IPS-15b (cell line): ENCODE results near the gene PLAAT2.
"Not testable (repeated sequence)": the region's sequence is repeated elsewhere in the genome, so short reads cannot be mapped to it uniquely, and the experiment has no call there.

Experiments used
- H3K27me3 ChIP-seq: one replicate; pipeline ENCODE4 v1.6.1; 2013; ENCODE audit warnings: low read length; ENCODE audit not compliant: control insufficient read depth, insufficient read depth
- H3K36me3 ChIP-seq: one replicate; pipeline ENCODE4 v1.6.1; 2013; ENCODE audit warnings: low read length; ENCODE audit not compliant: control insufficient read depth, insufficient read depth
- H3K4me1 ChIP-seq: one replicate; pipeline ENCODE4 v1.6.1; 2013; ENCODE audit warnings: mild to moderate bottlenecking, low read length; ENCODE audit not compliant: control insufficient read depth, insufficient read depth
- H3K4me3 ChIP-seq: one replicate; pipeline ENCODE4 v1.5.1; 2013; ENCODE audit warnings: low read depth, low read length
- H3K9ac ChIP-seq: one replicate; pipeline ENCODE4 v1.6.1; 2013; ENCODE audit warnings: low read depth, mild to moderate bottlenecking, low read length
- H3K9me3 ChIP-seq: one replicate; pipeline ENCODE4 v1.6.1; 2013; ENCODE audit warnings: mild to moderate bottlenecking, low read length; ENCODE audit not compliant: control insufficient read depth, insufficient read depth

The PLAAT2 gene

DNA sequence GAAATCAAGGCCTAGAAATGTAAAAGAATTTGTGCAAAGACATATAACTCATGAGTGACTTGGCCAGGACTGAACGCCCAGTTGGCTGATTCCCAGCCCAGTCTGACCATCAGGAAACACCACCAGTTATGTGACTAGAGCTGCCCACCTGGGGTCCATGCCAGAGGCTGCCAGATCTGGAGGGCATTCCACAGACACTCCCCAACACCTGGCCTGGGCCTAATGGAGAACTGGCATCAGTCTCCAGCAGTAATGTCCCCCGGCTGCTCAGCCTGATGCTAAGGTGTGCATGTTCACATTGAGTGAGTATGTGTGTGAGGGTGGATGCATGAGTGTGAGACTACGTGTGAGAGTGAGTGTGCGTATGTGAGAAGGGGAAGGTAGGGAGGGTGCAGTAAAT is 35.4 kb upstream of the PLAAT2 start:
- no peak overlapping the region for H3K4me3 ChIP-seq
- H3K4me1 ChIP-seq = no peaks in the 10 kb centered on the region
- H3K9me3 ChIP-seq = no peaks in the 10 kb centered on the region
- H3K36me3 ChIP-seq = peaks cover 38% of the 10 kb centered on the region
- H3K27me3 ChIP-seq = no peaks in the 10 kb centered on the region
- no peak overlapping the region for H3K9ac ChIP-seq

DNA sequence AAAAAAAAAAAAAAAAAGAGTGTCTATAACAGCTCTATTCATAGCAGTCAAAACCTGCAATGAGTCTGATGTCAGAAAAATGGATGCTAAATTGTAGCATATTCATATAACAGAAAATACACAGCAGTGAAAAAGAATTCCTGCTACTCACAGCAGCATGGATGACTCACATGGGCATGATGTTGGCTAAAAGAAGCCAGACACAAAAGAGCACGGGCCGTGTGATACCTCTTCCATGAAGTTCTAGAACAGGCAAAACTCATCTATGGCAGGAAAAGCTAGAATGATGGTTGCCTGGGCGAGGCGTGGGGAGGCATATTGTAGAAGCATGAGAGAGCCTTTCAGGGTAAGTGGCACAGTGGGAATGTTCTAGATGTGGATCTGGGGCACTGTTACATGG is 32.1 kb upstream of the PLAAT2 start:
- Histone ChIP-seq H3K4me3 (no peak overlapping the region), H3K9ac (no peak overlapping the region)

GRCh38 chr11:63592975-63593395 is 29.8 kb upstream of the PLAAT2 start:
- Histone ChIP-seq H3K9me3 (no peaks in the 10 kb centered on the region), H3K36me3 (peaks cover 60% of the 10 kb centered on the region), H3K9ac (no peak overlapping the region), H3K4me1 (no peaks in the 10 kb centered on the region), H3K4me3 (no peak overlapping the region), H3K27me3 (no peaks in the 10 kb centered on the region)

More for the DNA sequence above, 32.1 kb upstream of the PLAAT2 start:
- H3K27me3 ChIP-seq = no peaks in the 10 kb centered on the region
- H3K4me1 ChIP-seq = no peaks in the 10 kb centered on the region
- H3K9me3 ChIP-seq = no peaks in the 10 kb centered on the region
- peaks cover 58% of the 10 kb centered on the region for H3K36me3 ChIP-seq

GRCh38 chr11:63590024-63590788 is 27.0 kb upstream of the PLAAT2 start:
- H3K27me3 ChIP-seq = no peaks in the 10 kb centered on the region
- H3K9me3 ChIP-seq = no peaks in the 10 kb centered on the region
- peak overlapping the region; percentile 12 for H3K9ac ChIP-seq
- no peak overlapping the region for H3K4me3 ChIP-seq
- H3K36me3 ChIP-seq = peaks cover 47% of the 10 kb centered on the region
- no peaks in the 10 kb centered on the region for H3K4me1 ChIP-seq

DNA sequence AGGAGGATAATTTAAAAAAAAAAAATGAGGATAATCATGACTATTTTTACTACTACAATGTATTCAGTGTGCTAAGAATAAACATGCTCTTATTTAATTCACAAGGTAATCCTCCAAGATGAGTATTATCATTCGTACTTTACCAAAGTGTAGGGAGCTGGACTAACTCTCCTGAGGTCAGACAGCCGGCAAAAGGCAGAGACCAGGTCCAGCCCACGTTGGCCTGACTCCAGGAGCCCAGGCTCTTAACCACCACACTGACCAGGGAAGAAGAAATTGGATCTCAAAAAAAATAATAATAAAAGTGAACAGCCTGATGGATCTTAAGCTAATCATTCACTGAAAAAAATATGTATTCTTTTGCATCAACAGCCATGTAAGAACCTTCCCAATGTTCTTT is 25.8 kb upstream of the PLAAT2 start:
- Histone ChIP-seq H3K4me1 (no peaks in the 10 kb centered on the region), H3K4me3 (no peak overlapping the region), H3K36me3 (peaks cover 43% of the 10 kb centered on the region), H3K9me3 (no peaks in the 10 kb centered on the region), H3K9ac (no peak overlapping the region), H3K27me3 (no peaks in the 10 kb centered on the region)

GRCh38 chr11:63586451-63587166 is 23.4 kb upstream of the PLAAT2 start:
- Histone ChIP-seq H3K4me1 (peaks cover 2% of the 10 kb centered on the region), H3K9me3 (peaks cover 9% of the 10 kb centered on the region), H3K27me3 (no peaks in the 10 kb centered on the region), H3K9ac (no peak overlapping the region), H3K36me3 (peaks cover 46% of the 10 kb centered on the region), H3K4me3 (no peak overlapping the region)

DNA sequence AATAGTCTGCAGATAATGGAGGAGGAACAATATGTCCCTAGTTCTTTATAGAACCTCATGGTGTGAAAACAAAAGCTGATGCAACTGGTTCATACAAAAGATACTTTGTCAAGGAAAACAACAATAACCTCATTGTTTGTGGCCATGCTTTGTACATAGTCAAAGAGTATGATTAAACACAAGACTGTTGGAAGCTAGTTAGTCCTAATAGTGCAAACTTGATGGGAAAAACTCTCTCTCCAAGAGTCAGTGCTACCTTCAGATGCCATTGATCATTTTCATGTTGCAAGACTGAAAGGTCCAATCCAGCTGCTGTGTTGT is 20.1 kb upstream of the PLAAT2 start:
- Histone ChIP-seq H3K4me1 (peaks cover 2% of the 10 kb centered on the region), H3K9me3 (peaks cover 13% of the 10 kb centered on the region), H3K36me3 (peaks cover 33% of the 10 kb centered on the region), H3K9ac (no peak overlapping the region), H3K27me3 (no peaks in the 10 kb centered on the region), H3K4me3 (no peak overlapping the region)

GRCh38 chr11:63581224-63581623 is 18.0 kb upstream of the PLAAT2 start:
- not testable (repeated sequence) for H3K4me1 ChIP-seq, H3K9ac ChIP-seq, H3K4me3 ChIP-seq, H3K27me3 ChIP-seq
- H3K9me3 ChIP-seq = peaks cover 13% of the 10 kb centered on the region
- H3K36me3 ChIP-seq = peaks cover 33% of the 10 kb centered on the region

DNA sequence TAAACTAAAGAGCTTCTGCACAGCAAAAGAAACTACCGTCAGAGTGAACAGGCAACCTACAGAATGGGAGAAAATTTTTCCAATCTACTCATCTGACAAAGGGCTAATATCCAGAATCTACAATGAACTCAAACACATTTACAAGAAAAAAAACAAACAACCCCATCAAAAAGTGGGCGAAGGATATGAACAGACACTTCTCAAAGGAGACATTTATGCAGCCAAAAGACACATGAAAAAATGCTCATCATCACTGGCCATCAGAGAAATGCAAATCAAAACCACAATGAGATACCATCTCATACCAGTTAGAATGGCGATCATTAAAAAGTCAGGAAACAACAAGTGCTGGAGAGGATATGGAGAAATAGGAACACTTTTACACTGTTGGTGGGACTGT is 15.7 kb upstream of the PLAAT2 start:
- not testable (repeated sequence) for H3K4me3 ChIP-seq, H3K4me1 ChIP-seq, H3K9ac ChIP-seq, H3K27me3 ChIP-seq
- Histone ChIP-seq H3K36me3 (peaks cover 29% of the 10 kb centered on the region), H3K9me3 (peaks cover 13% of the 10 kb centered on the region)

- no peaks in the 10 kb centered on the region for H3K4me1 ChIP-seq
- H3K9me3 ChIP-seq = peaks cover 2% of the 10 kb centered on the region
- H3K27me3 ChIP-seq = no peaks in the 10 kb centered on the region
- no peak overlapping the region for H3K9ac ChIP-seq
- peaks cover 11% of the 10 kb centered on the region for H3K36me3 ChIP-seq
- H3K4me3 ChIP-seq = no peak overlapping the region
These were observed 11.8 kb upstream of the PLAAT2 start for GRCh38 chr11:63574856-63575602.

DNA sequence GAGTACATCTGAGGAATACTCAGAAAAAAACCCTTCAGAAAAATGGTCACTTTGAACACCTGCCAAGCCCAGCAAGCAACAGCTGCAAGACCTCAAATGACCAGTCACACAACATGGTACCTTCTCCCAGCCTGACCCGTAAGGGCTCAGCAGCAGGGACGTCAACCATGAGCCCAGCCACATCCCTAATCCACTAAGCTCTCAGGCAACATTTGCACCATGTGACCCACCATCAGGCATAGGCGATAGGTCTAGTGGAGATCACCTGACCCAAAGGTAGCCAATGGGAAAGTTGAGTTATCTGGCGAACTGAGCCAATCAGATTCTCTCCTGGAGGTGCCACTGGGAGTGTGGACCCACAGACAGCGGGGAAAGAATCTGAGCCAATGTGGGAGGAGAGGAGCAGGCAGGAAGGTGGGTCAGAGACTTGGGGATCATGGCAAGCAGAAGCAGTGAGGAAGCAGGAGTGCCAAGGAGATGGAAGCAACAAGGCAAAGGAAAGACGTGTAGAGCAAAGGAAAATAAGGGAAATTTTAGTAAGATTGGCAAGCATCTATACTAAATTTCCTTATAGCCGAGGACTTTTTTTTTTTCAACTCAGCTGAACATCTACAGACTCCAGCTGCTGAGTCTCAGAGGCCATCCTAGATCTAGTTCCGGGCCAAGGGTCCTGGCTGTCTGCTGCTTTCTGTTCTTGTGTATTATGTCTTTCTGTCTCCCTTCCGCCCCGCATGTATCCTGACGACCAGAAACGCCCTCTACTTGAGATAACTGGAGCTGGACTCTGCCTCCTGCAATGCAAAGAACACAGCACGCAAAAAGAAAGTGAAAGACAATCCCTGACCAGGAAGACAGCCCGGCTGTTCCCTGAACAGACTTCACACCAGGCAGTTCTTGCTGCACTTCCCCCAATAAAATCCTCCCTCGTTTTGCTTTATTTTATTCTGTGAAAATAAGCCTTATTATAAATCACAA is 11.0 kb upstream of the PLAAT2 start:
- Histone ChIP-seq H3K9me3 (no peaks in the 10 kb centered on the region), H3K27me3 (no peaks in the 10 kb centered on the region), H3K4me3 (no peak overlapping the region), H3K9ac (no peak overlapping the region), H3K4me1 (no peaks in the 10 kb centered on the region), H3K36me3 (peaks cover 8% of the 10 kb centered on the region)
